Hepatocyte (in vitro differentiated cells): ENCODE results near the gene USP21. TPM values are rescaled to one million over a fixed set of nuclear protein-coding genes. Genes with fewer than 3 reads are reported as not detected.

Source experiments
- DNase-seq: peaks from one replicate; pipeline ENCODE4 v3.0.0-alpha.2; 2016; ENCODE audit warnings: low spot score
- H2AFZ ChIP-seq: fragments of 200-600 bp; sonication (generic); 2 replicates; pipeline ENCODE4 v1.6.0; 2016; ENCODE audit warnings: antibody characterized with exemption, mild to moderate bottlenecking
- H3K27ac ChIP-seq: fragments of 200-600 bp; sonication (generic); 2 replicates; pipeline ENCODE4 v1.5.1; 2016; ENCODE audit warnings: mild to moderate bottlenecking
- H3K27me3 ChIP-seq: fragments of 200-600 bp; sonication (generic); 2 replicates; pipeline ENCODE4 v1.6.1; 2016
- H3K36me3 ChIP-seq: fragments of 200-600 bp; sonication (generic); replicated peaks from 2 replicates; pipeline ENCODE4 v1.5.1; 2016; ENCODE audit warnings: low read depth; ENCODE audit not compliant: insufficient read depth
- H3K4me1 ChIP-seq: fragments of 200-600 bp; sonication (generic); 2 replicates; pipeline ENCODE4 v1.5.1; 2016; ENCODE audit warnings: mild to moderate bottlenecking, moderate library complexity; ENCODE audit not compliant: insufficient read depth
- H3K4me2 ChIP-seq: fragments of 200-600 bp; sonication (generic); 2 replicates; pipeline ENCODE4 v1.6.0; 2016
- H3K4me3 ChIP-seq: fragments of 200-600 bp; sonication (generic); 2 replicates; pipeline ENCODE4 v1.5.1; 2016; ENCODE audit warnings: mild to moderate bottlenecking
- H3K79me2 ChIP-seq: fragments of 200-600 bp; sonication (generic); 2 replicates; pipeline ENCODE4 v1.6.0; 2017; ENCODE audit warnings: mild to moderate bottlenecking
- H3K9me2 ChIP-seq: fragments of 200-600 bp; sonication (generic); replicated peaks from 2 replicates; pipeline ENCODE4 v1.6.0; 2017; ENCODE audit warnings: mild to moderate bottlenecking; ENCODE audit not compliant: insufficient read depth
- H3K9me3 ChIP-seq: fragments of 200-600 bp; sonication (generic); 2 replicates; pipeline ENCODE4 v1.5.1; 2016; ENCODE audit warnings: low read depth, mild to moderate bottlenecking
- H4K20me1 ChIP-seq: fragments of 200-600 bp; sonication (generic); 2 replicates; pipeline ENCODE4 v1.6.0; 2016; ENCODE audit warnings: mild to moderate bottlenecking; ENCODE audit not compliant: insufficient read depth, poor library complexity, severe bottlenecking
- CTCF ChIP-seq: fragments of 200-600 bp; sonication (generic); IDR thresholded peaks from 2 replicates; pipeline ENCODE4 v1.5.1; 2016; ENCODE audit warnings: antibody characterized with exemption, mild to moderate bottlenecking; ENCODE audit not compliant: poor library complexity
- EZH2 ChIP-seq: fragments of 200-600 bp; sonication (generic); IDR thresholded peaks from 2 replicates; pipeline ENCODE4 v1.6.1; 2016; ENCODE audit warnings: antibody characterized with exemption, mild to moderate bottlenecking, borderline replicate concordance
- EZH2phosphoT487 ChIP-seq: fragments of 200-600 bp; sonication (generic); IDR thresholded peaks from one replicate; pipeline ENCODE4 v1.6.1; 2018; ENCODE audit warnings: antibody characterized with exemption, mild to moderate bottlenecking, low read depth, moderate library complexity; ENCODE audit not compliant: unreplicated experiment, severe bottlenecking
- WGBS: methylation state at CpG from one replicate; pipeline ENCODE4 v1.1.6; 2016; ENCODE audit warnings: low lambda C conversion rate; ENCODE audit errors: missing lambda C conversion rate; 5-methylcytosine and 5-hydroxymethylcytosine counted together
- polyA plus RNA-seq: library from polyadenylated mRNA; unstranded; fragments of >200 nt; fragmentation: Nextera tagmentation; extraction: Ambion mirVana; gene quantifications from 2 replicates; pipeline ENCODE4 v1.2.1, GENCODE V29; 2016
- total RNA-seq: library from RNA; depleted of rRNA; stranded (reverse); fragments of >200 nt; gene quantifications from 2 replicates; pipeline ENCODE4 v1.2.3, GENCODE V29; 2014

The USP21 gene
- total and polyA plus RNA-seq, 2 experiments from 2014 or later, result 7.7 to 24.4 TPM

- Histone ChIP-seq H4K20me1 (peaks cover 5% of the 10 kb centered on the region), H3K9me2 (no peaks in the 10 kb centered on the region), H3K4me1 (peaks cover 16% of the 10 kb centered on the region), H3K36me3 (no peaks in the 10 kb centered on the region), H3K9me3 (no peaks in the 10 kb centered on the region), H3K79me2 (peaks cover 74% of the 10 kb centered on the region), H3K27ac (peak overlapping the region; percentile 93), H3K27me3 (no peaks in the 10 kb centered on the region), H3K4me2 (peak overlapping the region; percentile 81), H2AFZ (peak overlapping the region; percentile 46), H3K4me3 (peak overlapping the region; percentile 43)
- no peak for TF ChIP-seq EZH2phosphoT487
- TF ChIP-seq EZH2, result no peak
- TF ChIP-seq CTCF, result no peak
- no peak for DNase-seq
- WGBS, result 2% methylated on average over 11 of the region's 11 CpGs
Measured at GRCh38 chr1:161133220-161133740, 26.0 kb upstream of the USP21 start.

GRCh38 chr1:161137881-161138280, 21.4 kb upstream of the USP21 start:
- Histone ChIP-seq H3K79me2 (peaks cover 35% of the 10 kb centered on the region), H3K4me2 (no peak overlapping the region), H3K36me3 (no peaks in the 10 kb centered on the region), H2AFZ (no peak overlapping the region), H3K27ac (no peak overlapping the region), H3K27me3 (no peaks in the 10 kb centered on the region), H3K9me3 (no peaks in the 10 kb centered on the region), H3K9me2 (no peaks in the 10 kb centered on the region), H3K4me1 (peaks cover 7% of the 10 kb centered on the region), H4K20me1 (peaks cover 5% of the 10 kb centered on the region), H3K4me3 (no peak overlapping the region)
- DNase-seq, result no peak
- TF ChIP-seq EZH2 (no peak), CTCF (no peak), EZH2phosphoT487 (no peak)
- 96% methylated on average over 3 of the region's 3 CpGs for WGBS

GRCh38 chr1:161138431-161138830, 20.9 kb upstream of the USP21 start:
- H3K4me1 ChIP-seq, result peaks cover 7% of the 10 kb centered on the region
- no peak for DNase-seq
- TF ChIP-seq CTCF, result no peak
- no peak for TF ChIP-seq EZH2
- no peak for TF ChIP-seq EZH2phosphoT487
- H3K36me3 ChIP-seq, result no peaks in the 10 kb centered on the region
- H3K27me3 ChIP-seq, result no peaks in the 10 kb centered on the region
- H4K20me1 ChIP-seq, result peaks cover 5% of the 10 kb centered on the region
- peaks cover 34% of the 10 kb centered on the region for H3K79me2 ChIP-seq
- no peak overlapping the region for H3K4me2 ChIP-seq
- no peak overlapping the region for H3K4me3 ChIP-seq
- no peaks in the 10 kb centered on the region for H3K9me3 ChIP-seq
- H3K27ac ChIP-seq, result no peak overlapping the region
- WGBS, result 95% methylated on average over 1 of the region's 1 CpG
- no peaks in the 10 kb centered on the region for H3K9me2 ChIP-seq
- no peak overlapping the region for H2AFZ ChIP-seq

- Histone ChIP-seq H3K27ac (no peak overlapping the region), H4K20me1 (no peaks in the 10 kb centered on the region), H3K79me2 (peaks cover 20% of the 10 kb centered on the region), H3K4me2 (no peak overlapping the region), H3K4me3 (no peak overlapping the region), H3K9me2 (no peaks in the 10 kb centered on the region), H2AFZ (no peak overlapping the region), H3K27me3 (no peaks in the 10 kb centered on the region), H3K4me1 (no peaks in the 10 kb centered on the region), H3K9me3 (no peaks in the 10 kb centered on the region), H3K36me3 (no peaks in the 10 kb centered on the region)
- DNase-seq, result peak; percentile 71
- peak; percentile 61 for TF ChIP-seq CTCF
- TF ChIP-seq EZH2, result no peak
- WGBS, result 62% methylated on average over 1 of the region's 1 CpG
Measured at GRCh38 chr1:161139766-161140165, 19.5 kb upstream of the USP21 start.
